ENCODE results near the gene SFMBT2.
"Not testable (repeated sequence)": the region's sequence is repeated elsewhere in the genome, so short reads cannot be mapped to it uniquely, and the experiment has no call there.

The SFMBT2 gene

DNA sequence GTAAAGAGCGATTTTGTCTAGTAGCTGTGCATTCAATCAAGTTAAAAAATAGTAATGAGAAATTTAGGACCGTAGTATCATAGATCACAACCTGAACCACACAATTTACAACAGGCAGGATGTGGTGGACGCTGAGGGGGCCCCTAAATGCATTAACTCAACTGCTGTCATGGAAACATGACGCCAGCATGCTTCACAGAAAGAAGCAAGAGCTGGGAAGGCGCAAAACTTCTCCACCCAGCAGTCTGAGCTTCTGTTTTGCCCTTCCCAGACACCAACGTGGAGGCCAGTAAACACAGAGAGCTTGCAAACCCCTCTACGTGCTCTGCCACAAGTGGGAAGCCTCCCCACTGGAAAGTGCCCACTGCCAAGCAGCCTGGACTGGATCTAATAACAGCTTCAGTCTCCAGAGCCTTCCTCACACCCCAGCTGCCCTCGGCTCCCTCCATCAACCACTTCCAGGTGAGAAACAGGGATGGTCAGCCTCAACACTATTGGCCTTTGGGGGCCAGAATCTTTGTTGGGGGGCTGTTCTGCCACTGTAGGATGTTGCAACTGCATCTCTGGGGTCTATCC lies 151.8 kb downstream of the SFMBT2 start:
- peak; percentile 31 for DNase-seq

DNA sequence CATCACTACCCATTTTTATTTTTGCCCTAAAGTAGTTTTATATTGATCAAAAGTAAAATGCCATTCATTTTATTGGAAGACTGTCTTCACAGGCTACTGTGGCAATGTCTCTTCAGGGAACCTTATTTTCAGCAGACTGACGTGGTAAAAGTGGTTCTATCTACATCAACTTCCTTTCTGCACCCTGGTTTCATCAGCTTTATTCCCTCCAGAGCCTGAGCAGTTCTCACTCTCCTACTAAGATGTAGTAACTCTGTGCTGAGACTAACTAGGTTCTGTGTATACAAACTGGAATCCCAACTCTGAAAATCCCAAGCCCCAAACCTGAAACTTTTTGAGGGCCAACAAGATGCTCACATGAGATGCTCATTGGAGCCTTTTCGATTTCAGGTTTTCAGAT lies 155.3 kb downstream of the SFMBT2 start:
- no peak for DNase-seq

DNA sequence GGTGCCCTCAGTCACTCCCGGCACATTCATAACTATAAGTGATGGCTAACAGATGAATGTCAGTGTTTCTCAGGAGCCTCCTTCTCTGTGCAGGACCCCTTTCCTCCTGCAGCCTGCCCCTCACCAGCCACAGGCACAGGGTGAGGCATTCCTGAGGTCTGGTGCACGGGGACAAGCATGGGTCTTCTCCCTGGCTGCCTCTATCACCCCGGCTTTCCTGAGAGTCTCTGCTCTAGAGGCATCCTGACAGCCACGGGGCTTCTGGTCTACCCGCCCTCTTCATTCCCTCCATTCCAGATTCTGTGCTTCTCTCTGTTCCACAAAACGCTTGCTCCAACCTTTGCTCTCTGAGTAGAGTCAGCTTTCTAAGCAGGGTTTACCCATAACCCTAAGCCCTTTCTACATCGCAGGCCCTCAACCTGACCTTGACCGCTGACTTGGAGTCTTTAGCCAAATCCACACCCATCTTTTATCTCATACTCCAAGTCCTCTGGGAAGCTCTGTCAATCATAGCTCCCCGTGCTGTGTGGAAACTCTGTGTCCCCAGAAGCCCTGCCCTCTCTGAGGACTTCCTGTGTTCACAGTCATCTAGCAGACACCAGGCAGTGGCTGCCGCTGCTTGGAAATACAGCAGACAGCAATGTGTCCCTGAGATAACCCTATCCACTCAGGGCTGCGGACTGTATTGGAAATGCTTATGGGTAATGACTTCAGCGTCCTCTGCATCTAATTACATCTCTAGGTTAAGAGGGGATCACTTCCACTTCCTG lies 159.0 kb downstream of the SFMBT2 start:
- DNase-seq = no peak

DNA sequence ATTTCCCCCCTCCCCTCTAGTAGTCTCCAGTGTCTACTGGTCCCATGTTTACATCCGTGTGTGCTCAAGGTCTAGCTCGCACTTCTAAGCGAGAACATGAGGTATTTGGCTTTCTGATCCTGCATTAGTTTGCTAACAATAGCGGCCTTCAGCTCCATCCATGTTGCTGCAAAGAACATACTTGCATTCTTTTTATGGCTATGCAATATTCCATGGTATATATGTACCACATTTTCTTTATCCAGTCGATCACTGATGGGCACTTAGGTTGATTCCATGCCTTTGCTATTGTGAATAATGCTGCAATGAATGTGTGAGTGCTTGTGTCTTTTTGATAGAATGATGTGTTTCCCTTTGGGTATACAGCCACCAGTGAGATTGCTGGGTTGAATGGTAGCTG lies 160.6 kb downstream of the SFMBT2 start:
- DNase-seq = no peak

DNA sequence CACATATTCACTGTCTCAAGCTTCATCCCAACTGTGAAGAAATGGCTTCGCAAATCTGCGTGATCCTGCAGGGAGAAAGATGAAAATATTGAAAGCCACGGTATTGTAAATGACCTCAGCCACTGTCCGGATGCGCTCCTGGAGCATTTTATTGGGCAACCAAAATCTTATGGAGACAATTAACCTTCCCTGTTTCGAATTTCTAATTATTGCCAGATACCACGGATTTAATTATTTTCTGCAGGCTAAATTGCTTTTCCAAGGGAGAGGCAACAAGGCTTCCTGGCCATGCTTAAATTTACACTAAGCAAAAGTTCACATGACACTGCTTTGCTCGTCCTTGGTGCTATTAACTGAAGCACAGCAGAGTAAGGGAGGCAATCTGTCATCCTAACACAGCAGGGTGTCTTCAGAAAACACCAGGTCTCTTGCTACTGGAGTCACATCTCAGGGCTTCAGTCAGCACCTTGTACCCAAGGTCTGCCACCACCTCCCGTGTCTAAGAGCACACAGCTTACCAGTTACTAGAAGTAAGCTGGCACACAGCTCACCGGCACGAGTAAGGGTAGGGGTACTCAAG lies 162.2 kb downstream of the SFMBT2 start:
- DNase-seq = no peak

DNA sequence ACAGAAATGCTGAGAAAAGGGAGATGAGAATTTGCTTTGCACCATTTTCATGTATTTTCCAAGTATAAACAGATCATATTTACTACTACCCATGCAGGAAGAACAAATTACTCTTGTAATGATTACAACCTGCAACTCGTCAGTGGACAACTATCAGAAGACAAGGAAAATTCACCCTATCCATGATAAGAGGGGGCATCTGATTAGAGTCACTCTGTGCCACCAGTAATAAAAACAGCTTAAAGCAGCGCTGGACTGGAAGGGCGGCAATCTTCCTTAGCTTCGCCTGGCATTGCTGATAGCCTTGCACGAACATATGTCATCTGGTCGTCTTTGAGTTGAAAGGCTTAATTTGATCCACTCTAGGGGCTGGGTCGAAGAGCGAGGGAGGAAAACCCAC lies 162.7 kb downstream of the SFMBT2 start:
- DNase-seq = no peak

DNA sequence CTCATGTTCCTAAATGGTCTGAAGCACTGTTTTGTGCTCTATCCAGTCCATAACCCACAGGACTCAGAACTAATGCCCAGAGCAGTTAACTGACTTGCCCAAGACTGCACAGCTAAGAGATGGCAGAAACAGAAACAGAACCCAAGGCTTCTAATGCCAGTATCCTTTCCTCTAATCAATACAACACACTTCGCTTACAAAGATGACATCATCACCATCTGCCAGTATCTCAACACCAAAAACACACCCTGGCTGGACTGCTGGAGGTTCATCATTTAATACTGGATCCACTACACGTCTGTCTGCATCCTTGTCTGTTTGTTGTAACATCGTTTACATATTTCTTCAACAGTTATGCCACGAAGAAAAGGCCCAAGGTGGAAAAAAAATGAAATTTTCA lies 165.3 kb downstream of the SFMBT2 start:
- no peak for DNase-seq

DNA sequence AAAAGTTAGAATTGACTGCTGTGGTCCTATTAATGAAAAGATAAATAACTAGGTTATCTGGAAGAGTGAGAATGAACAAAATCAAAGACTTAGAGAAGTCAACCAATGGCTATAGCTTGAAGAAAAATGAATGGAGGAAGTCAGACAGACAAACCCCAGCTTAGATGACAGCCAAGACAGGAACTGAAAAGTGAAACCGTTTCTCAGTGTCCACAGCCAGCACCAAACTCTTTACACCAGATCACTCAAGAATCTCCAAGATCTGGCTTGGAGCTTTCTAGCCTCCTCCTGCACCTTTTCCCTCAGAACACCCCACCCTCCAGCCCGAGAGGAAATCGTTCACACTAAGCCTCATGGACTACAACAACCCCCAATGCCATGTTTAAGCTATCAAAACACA lies 167.0 kb downstream of the SFMBT2 start:
- DNase-seq = no peak

DNA sequence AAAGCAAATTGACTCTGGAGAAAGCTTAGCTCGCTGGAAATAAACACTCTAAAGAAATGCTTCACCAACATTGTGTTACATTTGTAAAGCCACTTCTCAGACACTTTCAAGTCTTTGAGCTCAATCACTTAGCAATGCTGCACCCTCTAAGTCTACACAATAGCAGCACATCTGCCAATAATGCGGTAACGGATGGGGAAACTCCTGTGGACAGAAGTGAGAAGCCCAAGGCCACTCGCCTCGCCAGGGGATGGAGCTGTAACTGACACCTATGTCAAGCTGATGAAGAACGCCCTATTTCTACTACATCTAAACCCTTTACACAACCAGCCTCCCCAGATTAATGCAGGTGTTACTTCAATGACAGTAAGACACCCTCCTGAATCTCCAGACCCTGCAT lies 167.7 kb downstream of the SFMBT2 start:
- no peak for DNase-seq

DNA sequence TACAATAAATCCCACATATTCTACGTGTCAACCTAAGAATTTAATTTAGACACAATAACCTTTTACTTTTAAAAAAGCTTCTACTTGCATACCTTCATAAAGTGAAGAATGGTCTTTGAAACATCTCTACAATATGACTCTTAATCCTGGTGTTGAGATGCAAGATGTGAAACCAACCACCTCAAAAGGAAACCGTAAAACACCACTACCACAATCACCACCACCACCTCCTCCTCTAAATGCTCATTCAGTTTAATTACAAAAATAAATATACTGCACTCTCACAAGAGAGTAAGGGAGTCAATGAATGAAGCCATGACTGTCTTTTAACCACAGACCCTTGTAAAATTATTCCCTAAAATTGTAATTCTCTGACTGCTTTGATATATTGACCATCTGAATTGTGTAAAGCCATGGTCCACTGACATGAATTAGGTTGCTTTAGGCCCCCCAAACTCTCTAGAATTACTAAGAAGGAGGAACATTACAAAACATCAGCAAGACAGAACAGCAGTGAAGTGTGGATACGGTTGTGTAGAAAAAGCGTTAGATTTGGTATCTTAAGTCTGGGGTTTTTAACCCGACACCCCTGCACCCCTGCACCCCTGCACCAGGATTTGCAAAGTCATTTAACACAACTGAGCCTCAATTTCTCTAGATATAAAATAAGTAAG lies 171.4 kb downstream of the SFMBT2 start:
- DNase-seq = no peak

DNA sequence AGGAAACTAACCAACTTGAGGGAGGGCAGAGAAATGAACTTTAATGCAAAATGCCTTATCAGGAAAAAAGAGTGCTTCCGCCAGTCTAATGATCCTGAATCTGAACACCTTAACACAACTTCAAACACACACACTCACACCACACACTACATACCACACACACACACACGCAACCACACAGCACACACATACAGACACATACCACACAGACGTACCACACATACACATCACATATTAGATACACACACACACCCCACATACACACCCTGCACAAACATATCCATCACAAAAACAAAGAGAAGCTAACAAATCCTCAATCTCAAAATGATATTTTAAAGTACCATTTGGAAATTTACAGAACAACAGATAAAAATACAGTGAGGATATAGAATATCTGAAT lies 175.5 kb downstream of the SFMBT2 start:
- DNase-seq = no peak

DNA sequence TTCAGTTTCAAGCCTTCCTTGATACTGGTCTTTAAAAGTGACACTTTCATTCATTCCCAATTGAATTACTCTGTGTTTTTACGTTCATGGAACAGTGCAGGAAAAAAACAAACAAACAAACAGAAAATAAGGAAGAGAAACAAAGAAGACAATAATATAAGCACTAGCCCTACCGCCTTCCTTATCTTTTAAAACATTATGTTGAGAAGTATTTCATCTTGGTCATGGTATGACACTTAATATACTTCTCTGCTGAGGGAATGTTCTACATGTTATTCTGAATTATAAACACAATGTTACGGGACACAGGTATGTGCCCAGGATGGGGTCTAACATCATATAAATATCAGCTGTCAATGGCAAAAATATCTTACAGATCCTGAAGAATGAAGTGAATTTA lies 176.7 kb downstream of the SFMBT2 start:
- DNase-seq = no peak

DNA sequence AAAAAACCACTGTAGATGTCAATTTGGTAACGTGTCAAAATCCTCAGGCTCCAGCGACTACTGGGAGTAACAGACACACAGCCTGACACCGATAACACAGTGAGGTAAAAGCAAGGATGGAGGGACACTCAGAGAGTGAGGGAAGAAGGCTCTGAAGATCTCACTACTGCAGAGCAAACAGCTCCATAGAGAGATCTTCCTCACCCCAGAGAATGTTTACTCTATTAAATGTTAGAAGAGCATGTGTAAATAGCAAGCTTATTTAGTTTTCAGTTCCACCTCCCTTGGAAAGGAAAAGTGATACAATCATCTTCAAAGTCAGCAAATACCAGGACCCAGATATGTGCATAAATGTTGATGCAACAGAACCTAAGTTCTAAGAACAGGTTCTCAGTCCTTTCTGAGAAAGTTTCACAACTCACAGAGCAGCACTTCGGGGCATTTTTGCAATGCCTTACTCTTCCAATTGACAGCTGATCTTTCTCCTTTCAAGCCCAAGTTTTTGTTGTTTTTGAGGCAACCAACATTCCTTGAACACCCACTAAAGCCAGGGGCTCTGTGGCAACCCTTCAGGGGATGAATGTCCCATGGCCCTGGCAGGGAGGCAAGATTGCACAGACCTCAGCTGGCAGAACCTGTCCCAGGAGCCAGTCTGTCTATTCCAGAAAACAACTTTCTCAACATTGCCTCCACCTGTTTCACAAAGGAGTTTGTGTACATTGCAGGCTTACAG lies 177.4 kb downstream of the SFMBT2 start:
- DNase-seq = no peak

DNA sequence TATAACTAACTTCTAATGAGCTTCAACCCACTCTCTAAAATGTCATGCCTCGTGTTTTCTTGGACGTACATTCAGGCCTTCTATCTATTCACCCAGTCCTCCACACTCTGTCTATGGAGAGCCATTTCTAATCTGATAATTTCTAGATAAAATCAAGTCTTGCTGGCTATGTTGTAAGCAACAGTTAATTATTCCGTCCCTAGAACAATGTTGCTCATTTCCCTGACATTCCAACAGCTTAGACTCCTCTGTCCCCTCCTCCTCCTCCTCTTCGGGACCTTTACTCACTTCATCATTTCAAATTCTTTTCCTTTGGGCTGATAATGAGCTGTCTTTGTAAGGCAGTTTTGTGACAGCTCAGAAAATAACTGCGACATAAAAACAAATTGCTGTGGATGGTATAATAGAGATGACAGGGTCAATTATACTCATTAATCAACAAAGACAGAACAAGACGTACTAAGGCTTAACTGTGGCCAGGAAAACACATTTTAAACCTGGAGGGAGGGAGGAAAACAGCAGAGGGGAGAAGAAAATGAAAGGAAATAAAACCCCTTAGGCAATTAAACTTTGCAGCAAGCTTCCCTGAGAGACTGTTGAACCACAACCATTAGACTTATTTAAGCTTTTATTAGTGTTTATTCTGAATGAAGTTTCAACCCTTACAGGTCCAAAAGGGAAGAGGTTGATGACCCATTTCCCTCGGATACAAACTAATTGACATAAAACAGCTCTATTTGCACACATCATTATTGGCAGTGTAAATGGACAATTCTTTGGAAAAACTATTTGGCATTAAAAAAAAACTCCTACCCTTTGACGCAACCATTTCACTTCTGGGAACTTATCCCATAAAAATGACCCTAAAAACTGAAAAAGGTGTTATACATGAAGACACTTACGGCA lies 179.1 kb downstream of the SFMBT2 start:
- no peak for DNase-seq

DNA sequence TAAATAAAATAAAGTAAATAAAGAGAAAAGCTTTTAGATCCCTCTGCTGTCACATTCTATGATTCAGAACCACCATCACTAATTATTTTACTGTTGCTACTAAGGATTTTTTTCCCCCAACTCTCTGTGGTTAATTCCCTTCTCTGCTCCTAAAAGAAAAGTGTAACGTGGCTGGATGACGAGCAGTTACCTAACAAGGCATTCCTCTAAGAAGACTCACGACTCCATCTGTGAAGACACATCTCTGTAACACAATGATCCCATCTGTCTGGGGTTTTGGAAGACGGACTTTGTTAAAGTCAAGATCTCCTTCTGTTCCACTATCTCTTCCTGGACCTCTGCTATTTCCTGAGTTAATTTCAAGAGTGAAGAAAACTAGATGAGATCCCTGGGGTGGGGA lies 179.9 kb downstream of the SFMBT2 start:
- no peak for DNase-seq

DNA sequence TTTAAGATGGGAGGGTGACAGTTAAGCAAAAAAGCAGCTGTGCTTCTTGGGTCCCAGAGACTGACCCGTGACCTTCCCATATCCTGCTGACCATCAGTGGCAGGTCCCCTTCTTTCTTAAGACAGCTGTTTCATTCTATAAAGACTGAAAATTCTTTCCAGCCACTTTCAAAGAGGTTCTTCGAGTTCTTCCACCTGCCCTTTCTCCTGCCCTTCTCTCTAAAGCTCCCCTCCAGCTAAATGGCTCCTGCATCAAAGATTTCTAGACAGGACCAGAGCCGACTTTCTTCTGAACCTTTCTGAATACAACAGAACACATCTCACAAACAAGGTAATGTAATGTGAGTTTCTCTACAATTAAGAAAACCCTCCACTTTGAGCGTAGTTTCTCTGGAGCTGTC lies 180.8 kb downstream of the SFMBT2 start:
- no peak for DNase-seq

DNA sequence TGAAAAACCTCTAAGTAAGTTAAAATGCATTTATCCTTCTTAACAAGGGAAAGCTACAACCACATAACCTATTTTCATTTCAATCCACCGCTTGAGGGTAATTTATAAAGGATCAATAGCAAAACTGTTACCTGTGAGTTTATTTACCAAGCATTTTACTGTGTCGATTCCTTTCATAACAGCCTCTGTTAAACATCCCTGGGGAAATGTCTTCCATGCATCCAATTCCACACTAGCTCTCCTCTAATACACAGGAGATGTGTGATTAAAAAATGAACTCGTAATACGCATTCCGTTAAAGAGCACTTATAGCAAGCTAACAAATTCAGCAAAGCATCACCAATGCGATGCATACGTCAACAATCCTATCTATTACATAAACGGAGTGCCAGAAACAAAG lies 185.7 kb downstream of the SFMBT2 start:
- no peak for DNase-seq

DNA sequence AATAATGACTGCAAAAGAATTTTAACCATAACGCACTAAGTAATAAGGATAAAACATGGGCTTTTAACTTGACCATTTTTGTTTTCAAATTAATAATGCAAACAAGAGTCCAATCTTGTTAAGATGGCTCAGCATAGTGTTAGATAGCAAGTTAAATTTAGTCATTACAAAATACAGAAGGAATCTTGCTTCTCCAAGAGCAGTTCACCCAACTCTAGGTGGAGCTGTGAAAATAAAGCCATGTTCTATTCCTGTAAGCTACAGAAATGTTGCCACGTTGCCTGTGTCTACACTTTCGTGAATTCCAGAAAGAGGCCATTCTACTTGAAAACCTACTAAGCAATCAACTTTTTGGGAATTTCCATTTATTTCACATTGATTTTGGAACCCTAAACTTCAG lies 191.9 kb downstream of the SFMBT2 start:
- no peak for DNase-seq

DNA sequence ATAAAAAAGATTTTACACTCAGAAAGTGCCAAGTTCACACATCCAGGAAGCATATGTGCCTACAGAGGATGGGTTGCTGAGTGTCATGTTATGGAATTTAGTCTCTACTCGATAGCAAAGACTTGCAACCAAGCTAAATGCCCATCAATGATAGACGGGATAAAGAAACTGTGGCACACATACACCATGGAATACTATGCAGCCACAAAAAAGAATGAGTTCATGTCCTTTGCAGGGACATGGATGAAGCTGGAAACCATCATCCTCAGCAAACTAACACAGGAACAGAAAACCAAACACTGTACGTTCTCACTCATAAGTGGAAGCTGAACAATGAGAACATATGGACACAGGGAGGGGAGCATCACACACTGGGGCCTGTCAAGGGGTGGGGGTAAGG lies 198.1 kb downstream of the SFMBT2 start:
- not testable (repeated sequence) for DNase-seq

DNA sequence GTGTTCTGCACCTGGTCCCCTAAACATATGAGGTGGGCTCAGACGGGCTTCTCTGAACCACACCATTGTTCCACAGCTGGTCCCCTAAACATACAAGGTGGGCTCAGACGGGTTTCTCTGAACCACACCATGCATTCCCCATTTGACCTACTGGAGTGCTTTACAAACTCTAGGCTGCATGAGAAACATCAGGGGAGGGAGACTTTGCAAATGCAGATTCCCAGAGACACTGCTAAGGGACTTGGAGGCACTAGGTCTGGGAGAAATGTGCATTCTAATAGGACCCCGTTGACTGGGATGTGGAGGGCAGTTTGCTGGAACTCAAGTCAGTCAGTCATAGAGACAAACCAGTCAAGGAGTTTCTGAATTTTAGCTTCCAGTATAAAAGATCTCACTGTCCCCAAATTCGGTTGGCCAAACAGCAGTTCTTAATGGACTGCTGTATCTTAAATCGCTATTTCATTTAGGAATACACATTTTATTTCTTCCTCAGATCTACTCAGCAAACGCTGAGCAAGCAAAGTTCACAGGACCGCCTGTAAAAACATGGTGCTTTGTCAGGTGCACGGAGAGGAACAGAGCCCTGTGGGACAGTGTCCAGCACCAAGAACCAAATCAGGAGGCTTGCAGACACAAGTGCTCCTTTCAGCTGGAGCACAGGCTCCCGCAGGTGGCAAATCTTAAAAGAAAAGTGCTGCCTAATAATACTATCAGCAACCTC lies 198.8 kb downstream of the SFMBT2 start:
- DNase-seq = no peak

DNA sequence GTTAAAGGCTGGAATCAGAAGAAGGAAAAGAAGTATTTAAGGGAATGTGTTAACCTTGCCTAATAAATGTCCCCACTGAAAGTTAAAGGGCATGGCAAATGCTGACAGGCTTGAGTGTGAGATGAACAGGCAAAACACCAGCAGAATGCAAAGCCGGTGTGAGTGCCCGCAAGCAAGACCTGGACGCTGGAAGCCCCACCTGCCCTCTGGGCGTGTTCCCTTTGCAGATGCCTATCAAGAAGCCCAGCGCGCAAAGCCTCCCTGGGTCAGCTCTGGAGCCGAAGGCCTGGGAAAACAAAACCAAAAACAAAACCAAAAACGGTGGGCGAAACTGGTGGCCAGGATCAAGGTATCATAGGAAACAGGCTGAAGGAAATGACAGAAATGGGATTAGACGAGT lies 200.3 kb downstream of the SFMBT2 start:
- no peak for DNase-seq

DNA sequence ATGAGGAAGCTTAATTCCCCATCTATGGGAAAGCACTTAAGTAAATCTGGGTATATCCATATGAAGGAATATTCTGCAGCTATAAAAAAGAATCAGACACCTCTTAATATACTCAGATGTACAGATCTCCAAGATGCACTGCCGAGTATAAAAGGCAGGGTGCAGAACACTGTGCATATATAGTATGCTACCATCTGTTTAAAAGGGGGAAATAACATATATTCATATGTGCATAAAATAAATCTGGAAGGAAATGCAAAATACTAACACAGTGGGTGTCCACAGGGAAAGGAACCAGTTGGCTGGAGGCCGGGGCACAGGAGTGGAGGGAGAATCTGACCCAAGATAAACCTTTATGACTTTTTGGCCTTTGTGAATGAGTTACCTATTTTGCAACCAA lies 201.4 kb downstream of the SFMBT2 start:
- no peak for DNase-seq
